ENCODE data around the gene XPNPEP1.
"Not testable (repeated sequence)": the region's sequence is repeated elsewhere in the genome, so short reads cannot be mapped to it uniquely, and the experiment has no call there.

The XPNPEP1 gene

DNA sequence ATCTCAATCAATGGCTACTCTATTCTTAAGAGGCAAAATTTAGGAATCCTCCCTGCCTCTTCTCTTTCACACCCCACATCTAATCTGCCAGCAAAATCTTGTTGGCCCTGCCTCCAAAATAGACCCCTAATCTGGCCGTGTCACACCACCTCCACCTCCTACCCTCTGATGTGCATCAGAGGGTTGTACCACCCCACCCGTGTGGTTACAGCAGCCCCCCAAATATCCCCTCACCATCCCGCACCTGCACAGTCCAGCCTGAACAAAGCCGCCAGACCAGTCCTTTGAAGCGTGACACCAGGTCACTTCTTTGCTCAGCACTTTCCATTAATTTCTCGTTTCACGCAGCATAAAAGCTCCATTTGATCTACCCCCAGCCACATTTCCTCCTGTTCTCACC, 776 bp upstream of the XPNPEP1 start:
- DNase-seq (ENCODE audit: low spot score) = no peak

DNA sequence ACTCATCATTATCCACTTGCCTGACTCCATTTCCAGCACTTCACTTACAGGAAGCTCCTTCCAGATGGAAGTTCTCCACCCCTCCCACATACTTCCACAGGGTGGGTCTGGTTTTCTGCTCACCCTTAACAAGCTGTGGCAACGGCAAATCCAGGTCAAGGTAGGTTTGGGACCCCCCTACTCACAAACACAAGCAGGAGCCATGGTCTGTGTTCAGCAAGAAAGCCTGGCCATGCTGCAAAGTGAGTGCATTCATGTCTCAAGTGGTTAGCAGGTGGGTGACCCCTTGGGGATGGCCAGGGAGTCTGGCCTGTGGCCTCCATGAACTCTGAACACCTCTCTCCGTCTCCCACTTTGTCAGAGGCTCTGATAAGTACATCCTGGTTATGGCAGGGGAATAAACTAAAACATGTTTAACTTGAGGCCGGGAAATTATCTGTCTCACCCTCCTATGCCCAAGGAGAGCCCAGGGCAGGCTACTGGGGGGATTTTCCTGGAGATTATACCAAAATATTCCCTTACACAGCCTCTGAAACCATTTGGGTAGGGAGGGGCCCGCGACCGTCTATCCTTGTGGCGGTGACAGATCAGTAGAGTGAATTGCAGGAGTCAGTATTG, 844 bp downstream of the XPNPEP1 start:
- no peak for DNase-seq (ENCODE audit: low spot score)

DNA sequence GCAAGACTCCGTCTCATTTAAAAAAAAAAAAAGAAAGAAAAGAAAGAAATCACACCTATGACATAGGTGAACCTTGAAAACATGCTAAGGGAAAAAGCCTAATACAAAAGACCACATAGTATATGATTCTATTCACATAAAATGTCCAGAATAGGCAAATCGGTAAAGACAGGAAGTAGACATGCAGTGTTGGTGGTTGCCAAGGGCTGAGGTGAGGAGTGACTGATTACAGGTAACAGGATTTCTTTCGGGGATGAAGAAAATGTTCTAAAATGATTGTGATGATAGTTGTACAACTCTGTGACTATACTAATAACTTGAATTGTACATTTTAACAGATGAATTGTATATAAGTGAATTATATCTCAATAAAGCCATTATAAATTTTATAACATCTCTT, 3.3 kb downstream of the XPNPEP1 start:
- DNase-seq (ENCODE audit: low spot score) = peak; percentile 37

DNA sequence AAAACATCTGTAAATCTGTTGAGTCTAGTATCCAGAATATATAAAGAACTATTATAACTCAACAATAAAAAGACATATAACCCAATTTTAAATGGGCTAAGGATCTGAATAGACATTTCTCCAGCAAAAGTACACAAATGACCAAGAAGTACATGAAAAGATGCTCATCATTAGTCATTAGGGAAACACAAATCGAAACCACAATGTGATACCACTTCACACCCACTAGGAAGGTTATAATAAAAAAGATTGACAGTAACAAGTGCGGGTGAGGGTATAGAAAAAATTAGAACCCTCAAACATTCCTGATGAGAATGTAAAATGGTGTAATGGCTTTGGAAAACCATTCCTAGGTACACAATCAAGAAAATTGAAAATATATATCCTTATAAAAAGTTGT, 4.1 kb downstream of the XPNPEP1 start:
- DNase-seq (ENCODE audit: low spot score) = peak; percentile 21

DNA sequence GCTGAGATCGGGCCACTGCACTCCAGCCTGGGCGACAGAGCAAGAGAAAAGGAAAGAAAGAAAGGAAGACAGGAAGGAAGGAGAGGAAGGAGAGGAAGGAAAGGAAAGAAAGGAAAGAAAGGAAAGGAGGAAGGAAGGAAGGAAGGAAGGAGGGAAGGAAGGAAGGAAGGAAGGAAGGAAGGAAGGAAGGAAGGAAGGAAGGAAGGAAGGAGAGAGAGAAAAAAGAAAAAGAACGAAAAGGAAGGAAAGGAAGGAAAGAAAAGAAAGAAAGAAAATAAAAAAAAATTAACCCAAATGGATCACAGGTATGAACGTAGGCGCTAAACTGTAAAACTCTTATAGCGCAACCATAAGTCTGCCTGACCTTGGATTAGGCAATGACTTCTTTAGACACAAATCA, 4.6 kb downstream of the XPNPEP1 start:
- not testable (repeated sequence) for DNase-seq (ENCODE audit: low spot score)

DNA sequence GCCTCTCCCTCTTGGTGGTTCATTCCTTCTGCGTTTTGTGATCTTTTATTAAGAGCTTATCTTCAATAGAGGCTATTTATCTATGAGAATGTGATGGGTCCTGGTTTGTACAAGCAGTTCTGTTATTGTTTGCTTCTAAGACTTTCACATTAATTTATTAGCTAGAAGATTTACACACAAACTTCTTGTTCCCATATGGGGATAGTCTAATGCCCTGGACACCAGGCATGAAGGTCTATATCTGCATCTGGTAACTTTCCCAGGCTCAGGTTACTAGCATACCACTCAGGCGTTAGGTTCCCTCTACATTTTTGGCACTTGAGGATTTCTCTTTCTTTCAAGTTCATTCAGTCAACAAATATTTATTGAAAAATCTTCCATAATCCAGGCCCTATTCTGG, 7.7 kb downstream of the XPNPEP1 start:
- DNase-seq (ENCODE audit: low spot score) = no peak

DNA sequence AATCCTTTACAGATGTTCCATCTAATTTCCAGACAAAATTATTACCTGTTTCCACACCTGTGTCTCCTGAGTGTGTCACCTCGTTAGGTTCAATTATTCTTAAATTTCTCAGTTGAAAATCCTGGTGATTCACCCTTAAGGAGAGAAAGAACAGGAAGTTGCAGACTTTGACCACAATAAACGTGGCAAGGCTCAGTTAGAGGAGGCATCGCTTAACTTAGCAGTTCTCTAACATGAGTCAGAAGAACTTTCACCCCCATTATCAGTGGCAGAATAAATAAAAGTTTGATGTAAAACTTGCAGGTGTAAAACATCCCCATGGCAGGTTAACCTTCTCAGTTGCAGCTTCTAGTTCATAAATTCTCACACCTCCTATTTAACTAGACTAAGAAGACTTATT, 8.3 kb downstream of the XPNPEP1 start:
- DNase-seq (ENCODE audit: low spot score) = peak; percentile 75

DNA sequence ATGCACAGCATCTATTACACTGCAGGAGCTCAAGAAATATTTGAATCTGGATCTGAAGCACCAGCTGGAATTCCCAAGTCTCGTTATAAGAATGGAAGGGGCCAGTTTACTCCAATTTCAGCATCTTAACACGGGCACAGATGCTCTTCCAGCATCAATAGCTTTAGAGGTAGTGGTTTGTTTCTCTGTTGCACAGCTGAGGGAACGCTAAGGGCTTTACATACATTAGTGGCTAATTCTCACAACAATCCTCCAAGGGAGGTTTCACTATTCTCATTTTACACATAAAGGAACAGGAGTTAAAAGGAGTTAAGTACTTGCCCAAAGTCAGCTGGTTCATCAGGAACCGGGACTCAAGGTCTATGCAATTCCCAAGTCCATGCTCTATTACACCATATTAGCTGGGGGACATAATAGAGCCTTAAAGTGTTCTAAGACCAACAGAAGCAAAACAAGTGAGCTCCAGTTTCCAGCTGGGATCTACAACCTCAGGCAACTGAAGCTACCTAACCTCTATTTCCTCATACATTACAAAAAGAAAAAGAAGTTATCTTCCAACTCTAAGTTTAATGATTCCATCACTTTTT, 9.9 kb downstream of the XPNPEP1 start:
- no peak for DNase-seq (ENCODE audit: low spot score)

DNA sequence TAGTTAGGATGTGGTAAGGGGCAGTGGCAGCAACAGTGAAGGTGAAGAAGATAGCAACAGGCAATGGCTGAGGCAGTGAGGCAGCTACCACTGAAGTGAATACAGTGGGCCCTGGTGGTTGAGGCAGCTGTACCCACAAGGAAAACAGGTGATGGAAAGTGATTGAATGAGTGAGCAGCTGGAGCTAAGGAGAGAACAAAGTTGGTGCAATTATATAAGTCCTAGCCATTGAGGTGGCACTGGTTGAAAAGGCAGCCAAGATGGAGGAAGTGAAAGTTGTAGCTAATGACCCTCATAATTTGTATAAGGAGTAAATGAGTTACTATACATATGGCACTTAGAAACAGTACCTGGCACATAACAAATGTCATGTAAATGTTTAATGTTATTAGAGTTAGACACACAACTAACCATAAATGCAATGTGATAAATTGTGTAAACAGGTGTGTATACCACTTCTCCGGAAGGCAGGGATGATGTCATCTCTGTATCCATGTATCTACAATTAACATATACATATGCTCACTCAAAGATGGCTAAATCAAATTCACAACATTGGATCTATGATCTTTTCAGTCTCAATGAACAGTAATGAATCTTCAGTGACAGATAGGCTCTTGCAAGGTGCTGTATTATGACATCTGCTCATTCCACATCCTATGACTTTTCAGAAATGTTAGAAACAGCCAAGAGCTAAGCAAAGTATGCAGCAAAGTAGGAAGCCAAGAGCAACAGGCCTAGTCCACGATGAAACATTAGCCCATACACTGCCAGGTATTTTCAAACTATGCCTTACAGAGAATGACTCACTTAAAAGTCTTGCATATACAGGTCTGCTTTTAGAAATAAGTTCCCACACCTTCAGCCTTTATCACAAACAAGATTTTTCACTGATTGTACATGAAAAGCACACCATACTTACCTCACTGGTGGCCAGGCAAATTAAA, 10.7 kb downstream of the XPNPEP1 start:
- DNase-seq (ENCODE audit: low spot score) = no peak

DNA sequence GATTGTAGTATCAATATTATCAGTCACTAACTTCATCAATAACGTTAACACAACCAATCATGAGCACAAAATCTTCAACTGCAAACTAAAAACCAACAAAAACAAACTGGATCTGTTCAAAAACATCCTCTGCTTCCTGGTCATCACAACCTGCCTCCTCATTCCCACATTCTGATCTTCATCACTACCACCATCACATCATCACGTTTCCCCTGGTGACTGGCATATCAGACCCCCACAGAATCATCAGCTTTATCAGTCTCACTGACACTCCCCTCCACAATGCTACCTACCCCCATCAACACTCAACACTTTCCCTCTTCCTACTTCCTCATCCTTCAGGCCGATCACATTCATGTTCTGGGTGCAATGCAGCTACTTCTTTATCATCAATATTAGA, 11.4 kb downstream of the XPNPEP1 start:
- DNase-seq (ENCODE audit: low spot score) = no peak

DNA sequence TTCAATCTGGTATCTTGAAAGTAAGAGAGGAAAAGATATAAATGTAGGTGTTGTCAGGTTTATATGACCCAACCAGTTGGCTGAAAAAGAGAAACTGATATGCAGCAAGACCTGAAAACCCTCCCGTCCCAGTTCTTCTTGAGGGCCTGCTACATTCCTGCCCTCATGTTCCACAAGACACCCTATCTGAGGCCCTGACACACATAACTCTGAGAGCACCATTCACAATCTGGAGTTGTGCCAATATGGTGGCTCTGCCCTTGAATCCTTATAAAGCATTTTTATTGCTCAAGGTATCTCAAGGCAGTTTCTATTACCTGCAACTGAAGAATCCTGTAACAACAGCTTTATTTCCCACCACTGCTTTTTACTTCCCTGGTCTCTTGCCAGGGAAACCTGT, 17.0 kb downstream of the XPNPEP1 start:
- DNase-seq (ENCODE audit: low spot score) = no peak

DNA sequence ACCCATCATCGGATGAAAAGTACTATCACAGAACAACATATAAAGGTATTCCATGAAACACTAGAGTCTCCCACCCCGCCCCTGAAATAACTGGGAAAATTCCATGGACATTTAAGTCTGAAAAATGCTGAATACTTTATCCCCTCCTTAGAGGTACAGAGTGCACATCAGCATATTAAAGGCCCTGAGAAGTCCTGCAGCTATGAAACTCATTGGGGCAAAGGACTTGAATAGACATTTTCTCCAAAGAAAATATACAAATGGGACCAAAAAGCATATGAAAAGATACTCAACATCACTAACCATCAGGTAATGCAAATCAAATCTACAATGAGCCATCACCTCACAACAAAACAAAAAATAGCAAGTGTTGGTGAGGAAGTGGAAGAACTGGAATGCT, 18.9 kb downstream of the XPNPEP1 start:
- no peak for DNase-seq (ENCODE audit: low spot score)

DNA sequence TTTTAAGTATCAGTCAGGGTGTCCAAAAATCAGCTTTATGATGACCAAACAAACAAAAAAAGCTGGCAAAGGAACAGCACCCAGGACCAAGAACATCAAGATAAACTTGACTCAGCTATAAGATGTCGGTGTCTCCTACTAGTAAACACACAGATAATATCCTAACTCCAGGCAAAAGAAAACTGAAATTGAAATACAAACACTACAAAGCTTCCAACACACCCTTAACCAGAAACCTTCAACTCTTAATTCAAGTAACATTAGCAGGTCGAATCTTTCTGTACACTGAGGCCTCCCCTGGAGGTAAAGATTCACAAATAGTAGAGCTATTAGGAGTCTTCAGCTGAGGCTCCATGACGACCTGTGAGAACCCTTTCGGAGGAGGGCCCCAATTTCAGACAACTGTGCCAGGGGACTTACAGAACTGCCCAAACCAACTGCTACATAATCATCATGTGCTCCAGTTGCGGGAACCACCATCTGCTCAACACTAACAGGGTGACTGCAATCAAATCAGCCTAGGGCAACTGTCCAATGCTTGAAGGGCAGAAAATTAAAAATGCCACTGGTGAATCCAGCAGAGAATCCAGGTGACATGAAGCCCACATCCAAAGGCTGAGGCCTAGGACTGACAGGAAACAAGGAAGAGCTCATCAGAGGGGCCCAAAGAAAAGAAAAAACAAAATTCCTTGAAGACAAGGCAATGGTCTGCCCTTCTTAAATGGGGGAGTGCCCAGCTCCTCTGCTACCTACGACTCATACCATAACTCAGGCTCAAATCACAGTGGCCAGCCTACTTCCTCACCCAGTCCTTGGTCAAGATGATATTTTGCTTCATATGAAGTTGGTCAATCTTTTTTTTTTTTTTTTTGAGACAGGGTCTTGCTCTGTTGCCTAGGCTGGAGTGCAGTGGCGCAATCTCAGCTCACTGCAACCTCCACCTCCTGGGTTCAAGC, 20.0 kb downstream of the XPNPEP1 start:
- DNase-seq (ENCODE audit: low spot score) = peak; percentile 21

DNA sequence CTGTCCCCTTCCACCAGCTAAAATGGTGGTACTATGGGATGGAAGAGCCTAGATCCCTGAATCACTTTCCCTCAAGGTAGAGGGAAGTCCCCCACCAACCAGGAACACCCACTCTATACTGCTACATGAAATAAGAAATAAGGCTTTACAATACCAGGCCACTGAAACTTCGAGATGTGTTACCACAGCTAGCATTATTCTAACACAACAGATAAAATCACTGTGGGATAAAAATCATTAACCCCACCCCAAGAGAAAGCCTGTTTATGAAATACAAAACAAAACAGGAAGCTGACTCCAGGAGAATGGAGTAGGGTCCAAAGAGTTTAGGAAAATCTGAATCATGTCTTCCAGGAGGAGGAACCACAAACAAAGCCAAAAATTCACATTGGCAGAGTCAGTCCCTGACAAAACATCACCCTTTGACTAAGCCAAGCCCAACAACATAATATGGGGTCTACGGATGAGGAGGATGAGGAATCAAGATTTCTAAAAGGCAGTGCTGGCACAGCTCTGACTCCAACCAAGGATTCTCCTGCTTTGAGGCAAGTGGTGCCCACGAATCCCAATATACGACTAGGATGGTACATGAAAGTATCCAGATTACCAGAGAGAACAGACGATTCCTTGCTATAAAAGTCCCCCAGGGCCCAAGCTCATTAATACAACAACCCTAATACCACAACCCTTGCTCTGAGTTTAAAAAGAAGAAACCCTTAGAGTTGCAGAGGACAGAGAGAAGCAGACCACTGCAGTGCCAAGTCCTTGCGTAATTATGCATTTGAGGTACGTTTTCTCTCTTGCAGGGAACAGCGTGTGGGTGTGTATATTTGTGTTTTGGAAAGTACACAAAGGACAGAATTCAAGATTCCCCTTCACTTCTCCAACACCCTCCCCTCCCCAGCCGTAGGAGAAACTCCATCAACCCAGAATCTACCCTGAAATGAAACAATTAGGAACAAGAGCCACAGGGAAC, 23.7 kb downstream of the XPNPEP1 start:
- DNase-seq (ENCODE audit: low spot score) = no peak

DNA sequence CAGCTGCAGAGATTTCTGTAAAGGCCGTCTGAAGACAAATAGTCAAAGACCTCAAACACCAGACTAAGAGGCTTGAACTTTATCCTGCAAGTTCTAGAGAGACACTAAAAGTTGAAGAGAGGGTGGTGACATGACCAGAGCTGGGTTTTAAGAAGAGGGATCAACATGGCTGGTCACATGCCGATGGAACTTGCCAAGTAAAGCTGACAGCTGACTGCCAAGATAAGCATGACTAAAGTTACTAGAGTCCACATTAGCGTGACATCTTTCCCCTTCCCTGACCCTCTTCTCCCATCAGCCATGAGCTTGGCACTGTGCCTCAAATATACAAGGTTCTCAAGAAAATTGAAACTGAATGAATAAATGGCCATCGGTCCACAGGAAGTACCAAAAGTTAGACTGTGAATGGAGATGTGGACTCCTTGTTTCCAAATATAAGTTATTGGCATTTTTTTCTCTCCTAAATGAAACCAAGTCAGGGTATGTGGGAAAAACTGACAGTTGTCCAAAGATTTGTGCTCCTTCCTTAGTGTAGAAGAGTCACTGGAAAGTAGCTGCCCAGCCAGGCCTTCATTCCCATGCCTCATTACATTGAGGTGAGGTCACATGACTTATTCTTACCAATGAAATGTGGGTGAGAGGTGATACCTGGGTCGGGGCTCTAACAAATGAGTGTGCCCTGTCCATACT, 24.5 kb downstream of the XPNPEP1 start:
- DNase-seq (ENCODE audit: low spot score) = no peak

DNA sequence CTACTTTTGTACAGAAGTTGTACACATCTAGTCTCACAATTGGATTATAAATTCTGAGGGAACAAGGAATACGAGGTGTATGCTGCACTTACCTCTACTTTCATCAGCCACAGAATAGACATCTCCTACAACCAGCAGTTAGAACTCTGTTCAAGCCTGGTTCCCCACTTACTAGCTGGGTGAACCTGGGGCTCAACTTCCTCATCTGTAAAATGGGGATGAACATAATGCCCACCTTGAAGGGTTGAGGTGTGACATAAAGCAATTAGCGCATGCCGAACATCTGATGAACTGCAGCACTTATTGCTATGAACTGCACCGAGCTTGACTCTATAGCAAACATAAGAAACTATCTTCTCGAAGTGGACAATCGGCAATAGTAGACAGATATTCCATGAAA, 25.3 kb downstream of the XPNPEP1 start:
- DNase-seq (ENCODE audit: low spot score) = no peak

DNA sequence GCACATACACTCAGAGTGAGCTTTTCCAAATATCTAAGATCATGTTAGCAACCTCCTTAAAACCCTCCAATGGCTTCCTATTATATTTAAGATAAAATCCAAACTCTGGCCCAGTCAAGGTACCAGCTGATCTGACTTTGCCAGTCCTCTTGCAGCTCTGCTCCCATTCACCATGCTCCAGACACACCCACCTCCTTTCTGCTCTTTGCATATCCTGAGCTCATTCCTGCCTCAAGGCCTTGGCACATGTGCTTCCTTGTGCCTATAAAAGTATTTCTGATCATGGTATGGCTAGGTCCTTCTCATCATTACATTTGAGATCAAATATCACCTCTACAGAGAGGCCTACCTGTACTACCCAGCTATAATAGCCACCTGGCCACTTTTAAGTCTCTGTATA, 27.5 kb downstream of the XPNPEP1 start:
- no peak for DNase-seq (ENCODE audit: low spot score)

DNA sequence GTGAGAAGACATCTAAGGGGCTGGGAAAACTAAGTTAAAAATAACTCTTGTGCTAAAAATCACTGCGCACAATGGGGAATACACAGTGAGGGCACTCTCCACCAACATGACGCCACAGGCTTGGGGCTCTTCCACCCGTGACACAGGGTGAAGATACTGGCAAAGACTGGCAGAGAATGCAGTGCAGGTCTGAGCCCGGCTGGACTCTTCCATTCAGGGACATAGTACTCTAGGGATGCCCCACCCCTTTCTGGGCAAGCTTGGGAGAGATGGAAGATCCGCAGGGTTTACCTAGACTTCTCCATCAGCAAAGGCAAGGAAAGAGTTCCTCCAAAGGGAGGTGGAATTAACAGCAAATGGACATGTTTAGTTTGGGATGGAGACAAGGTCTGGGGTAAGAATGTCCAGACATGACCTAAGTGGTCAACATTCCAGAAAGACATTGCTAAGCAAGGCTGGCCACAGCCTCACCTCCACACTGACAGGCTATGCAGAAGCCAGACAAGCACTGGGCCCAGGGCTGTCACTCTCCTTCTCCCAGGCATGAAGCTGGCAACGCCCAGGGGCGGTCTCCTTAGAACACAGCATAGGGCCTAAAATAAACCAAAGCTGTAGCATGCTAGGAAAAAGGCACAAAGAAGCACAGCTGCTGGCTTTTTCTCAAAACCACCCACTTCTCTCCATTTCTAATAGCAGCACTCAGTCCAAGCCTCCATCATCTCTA, 28.1 kb downstream of the XPNPEP1 start:
- DNase-seq (ENCODE audit: low spot score) = no peak

DNA sequence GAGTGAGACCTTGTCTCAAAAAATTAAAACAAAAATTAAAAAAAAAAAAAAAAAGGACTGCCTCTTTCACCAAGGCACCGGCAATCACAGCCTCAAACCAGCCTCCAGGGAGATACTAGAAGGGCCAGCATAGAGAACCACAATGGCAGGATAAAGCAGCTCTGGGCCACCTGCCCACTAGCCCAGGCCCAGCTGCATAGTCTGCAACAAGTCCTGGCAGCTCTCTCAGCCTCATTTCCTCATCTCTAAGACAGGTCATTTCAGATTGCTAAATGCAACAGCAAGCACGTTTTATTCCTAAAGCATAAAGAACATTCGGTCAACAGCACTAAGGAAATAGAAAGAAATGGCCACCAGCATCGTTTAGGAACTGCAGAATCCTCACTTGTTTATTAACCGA, 28.8 kb downstream of the XPNPEP1 start:
- DNase-seq (ENCODE audit: low spot score) = no peak

DNA sequence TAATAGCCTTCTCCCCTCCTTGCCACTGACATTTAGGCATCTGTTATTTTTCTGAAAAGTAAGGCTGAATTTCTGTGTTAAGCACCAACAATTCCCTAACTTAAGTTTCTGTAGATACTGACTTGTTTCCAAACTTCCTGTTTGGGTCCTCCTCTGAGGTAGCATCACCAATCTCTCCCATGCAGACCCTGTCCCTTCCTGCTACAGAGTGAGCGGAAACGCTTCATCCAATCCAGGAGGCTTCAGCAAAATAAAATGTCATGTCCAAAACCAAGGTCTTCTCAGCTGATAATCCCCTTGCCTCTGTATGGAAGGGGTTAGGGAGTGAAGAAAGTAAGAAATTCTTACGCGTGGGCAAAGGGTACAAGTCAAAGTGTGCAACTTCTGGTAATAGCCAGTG, 29.9 kb downstream of the XPNPEP1 start:
- DNase-seq (ENCODE audit: low spot score) = no peak

Measured in CD4-positive, alpha-beta T cell treated with Interleukin-15 for 4 hours (primary cell).